Measurements from ENCODE around the gene HS3ST5.
"Not testable (repeated sequence)": the region's sequence is repeated elsewhere in the genome, so short reads cannot be mapped to it uniquely, and the experiment has no call there.

HS3ST5 gene

GRCh38 chr6:114039841-114040240 is 303.0 kb downstream of the HS3ST5 start:
- DNase-seq, result no peak

GRCh38 chr6:114033606-114034005 is 309.2 kb downstream of the HS3ST5 start:
- no peak for DNase-seq

DNA sequence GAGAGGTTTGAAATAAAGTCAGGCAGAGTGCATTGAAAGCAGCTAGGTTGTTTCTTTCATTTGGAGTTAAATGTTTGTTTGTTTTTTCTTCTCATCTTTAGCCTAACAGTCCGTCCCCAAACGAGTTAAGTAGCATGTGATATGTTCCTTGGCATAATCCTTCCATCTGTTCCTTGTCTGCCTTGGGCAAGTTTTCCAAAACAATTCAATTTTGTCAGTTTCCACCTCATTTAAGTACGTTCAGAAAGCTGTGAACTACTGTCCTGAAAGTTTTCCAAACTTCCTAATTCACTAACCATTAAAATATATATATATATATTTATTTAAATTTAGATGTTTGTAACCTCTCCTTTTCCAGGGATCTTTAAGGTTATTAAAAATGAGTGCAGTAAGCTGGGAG is 310.1 kb downstream of the HS3ST5 start:
- no peak for DNase-seq

DNA sequence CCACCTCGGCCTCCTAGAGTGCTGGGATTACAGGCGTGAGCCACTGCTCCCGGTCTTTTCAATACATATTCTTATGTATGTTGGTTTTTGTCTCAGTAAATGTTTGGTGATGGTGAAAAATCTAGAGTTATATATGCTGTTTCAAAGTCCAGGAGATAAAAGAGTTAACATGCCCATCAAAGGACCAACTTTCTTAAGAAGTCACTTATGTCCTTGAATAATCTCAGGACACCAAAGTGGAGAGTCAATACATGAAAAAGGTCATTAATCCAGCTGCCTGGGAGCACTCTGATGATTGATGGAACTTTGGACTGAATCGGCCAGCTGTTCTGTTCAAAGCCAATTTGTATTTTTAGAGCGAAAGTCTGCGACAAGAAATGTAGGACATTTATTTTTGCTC is 312.1 kb downstream of the HS3ST5 start:
- DNase-seq, result no peak

GRCh38 chr6:114024746-114025145 is 318.1 kb downstream of the HS3ST5 start:
- DNase-seq, result no peak

- DNase-seq, result no peak
Observed at GRCh38 chr6:114020196-114020595, 322.6 kb downstream of the HS3ST5 start.

DNA sequence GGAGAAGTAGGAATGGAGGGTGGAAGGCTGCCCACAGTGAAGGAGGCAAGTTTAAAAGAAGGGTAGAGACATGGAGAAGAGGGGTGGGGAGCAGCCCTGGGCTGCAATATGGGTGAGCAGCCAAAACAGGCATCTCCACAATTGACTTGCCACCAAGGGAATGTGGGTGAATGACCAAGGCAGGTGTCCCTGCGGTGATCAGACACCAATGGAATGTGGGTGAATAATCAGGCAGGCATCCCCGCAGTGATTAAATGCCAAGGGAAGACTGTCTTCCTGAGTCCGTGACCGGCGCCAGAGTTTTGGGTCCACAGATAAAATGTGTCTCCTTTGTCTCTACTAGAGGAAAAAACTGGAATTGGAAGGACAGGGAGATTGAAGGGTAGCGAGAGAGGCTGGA is 325.7 kb downstream of the HS3ST5 start:
- not testable (repeated sequence) for DNase-seq

- not testable (repeated sequence) for DNase-seq
Observed at GRCh38 chr6:114014106-114014505, 328.7 kb downstream of the HS3ST5 start.

- not testable (repeated sequence) for DNase-seq
Observed at GRCh38 chr6:114011486-114011885, 331.3 kb downstream of the HS3ST5 start.

DNA sequence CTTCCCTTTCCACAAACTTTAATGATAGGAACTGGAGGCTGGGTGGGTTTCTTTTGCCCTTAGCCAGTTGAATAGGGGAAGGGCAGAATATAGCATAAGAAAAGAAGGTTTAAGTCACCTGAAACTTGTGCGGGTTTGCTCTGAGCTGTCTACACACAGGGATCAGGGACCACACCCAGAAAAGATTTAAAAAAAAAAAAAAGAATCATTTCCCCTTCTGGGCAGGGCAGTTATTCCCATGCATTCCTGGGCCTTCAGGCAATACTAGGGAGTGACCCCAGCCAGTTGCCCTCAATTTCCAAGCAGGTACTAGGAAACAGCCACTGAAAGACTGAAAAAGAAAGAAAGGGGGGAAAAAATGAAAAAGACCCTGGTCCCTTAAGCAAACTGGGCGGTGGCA is 332.3 kb downstream of the HS3ST5 start:
- no peak for DNase-seq

DNA sequence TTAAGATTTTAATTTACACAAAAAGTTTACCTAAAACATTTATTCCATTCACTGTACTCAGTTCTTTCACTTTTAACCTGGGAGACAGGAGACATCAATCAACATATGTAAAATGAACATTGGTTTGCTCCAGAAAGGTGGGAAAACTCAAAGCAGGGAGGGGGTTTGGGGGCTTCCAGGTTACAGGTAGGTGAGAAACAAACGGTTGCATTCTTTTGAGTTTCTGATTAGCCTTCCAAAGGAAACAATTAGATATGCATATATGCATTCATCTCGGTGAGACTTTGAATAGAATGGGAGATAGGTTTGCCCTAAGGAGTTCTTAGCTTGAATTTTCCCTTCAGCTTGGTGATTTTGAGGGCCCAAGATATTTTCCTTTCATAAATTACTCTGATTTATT is 333.6 kb downstream of the HS3ST5 start:
- no peak for DNase-seq

DNA sequence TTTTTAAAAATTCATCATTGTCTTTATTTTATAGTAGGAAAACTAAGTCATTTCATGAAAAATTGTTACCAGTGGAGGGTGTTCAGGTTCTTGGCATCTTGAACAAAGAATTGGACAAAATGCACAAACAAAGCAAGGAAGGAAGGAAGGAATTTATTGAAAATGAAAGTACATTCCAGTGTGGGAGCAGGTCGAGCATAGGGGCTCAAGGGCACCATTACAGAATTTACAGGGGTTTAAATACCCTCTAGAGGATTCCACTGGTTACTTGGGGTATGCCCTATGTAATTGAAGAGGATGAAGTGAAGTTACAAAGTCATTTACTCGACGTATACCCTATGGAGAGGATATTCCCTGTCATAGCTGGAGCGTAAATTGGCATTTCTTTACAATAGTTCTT is 334.5 kb downstream of the HS3ST5 start:
- DNase-seq, result no peak

GRCh38 chr6:114007516-114007915 is 335.3 kb downstream of the HS3ST5 start:
- DNase-seq, result peak in 1 of 2 donors; percentile 2

All from stimulated activated CD4-positive, alpha-beta T cell treated with anti-CD3 and anti-CD28 coated beads, Interleukin-2, amount 100 ng/mL, for 24 hours (primary cell).